ENCODE measurements around the gene ZGPAT.

- TF ChIP-seq CTCF (IDR thresholded peaks at IDR 0.05 in 4 of 5, conservative IDR thresholded peaks at IDR 0.05 in 1 of 5) (no peak), POLR2A (IDR thresholded peaks at IDR 0.05) (no peak)
Observed at GRCh38 chr20:63668351-63668750, 39.5 kb upstream of the ZGPAT start.
